ENCODE measurements around the gene KLHDC3.

KLHDC3 gene

DNA sequence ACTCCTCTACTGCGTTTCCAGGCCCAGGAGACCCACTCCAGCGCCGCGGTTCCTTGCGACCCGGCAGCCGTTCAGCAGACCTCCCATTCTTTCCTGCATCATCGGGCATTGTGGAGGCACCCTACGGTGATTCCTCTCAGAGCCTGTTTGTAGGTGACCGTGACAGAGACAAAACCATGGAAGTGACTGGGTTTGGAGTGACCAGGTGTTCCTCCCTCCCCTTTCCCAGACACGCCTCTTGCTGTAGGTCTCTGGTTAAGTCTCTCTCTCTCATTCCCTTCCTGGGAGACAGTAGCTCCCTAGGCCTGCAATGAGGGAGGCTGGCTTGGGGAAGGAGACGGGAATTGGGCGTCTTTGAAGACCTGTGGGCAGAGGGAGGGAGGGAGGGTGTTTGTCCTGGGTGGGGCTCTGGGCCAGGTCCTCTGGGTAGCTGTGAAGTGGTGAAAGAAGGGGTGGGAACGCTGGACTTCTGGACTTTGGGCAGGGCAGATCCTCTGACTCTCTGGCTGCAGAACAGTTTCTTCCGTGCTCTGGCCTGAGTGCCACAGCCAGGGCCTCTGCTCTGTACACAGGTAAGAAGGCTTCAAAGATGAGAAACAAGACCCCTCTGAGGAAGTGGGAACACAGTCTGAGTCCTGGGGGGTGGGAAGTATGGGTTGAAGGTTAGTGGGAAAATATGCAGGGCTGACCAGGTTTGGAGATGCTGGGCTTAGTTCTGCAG lies 46.1 kb downstream of the KLHDC3 start:
- DNase-seq, result no peak

DNA sequence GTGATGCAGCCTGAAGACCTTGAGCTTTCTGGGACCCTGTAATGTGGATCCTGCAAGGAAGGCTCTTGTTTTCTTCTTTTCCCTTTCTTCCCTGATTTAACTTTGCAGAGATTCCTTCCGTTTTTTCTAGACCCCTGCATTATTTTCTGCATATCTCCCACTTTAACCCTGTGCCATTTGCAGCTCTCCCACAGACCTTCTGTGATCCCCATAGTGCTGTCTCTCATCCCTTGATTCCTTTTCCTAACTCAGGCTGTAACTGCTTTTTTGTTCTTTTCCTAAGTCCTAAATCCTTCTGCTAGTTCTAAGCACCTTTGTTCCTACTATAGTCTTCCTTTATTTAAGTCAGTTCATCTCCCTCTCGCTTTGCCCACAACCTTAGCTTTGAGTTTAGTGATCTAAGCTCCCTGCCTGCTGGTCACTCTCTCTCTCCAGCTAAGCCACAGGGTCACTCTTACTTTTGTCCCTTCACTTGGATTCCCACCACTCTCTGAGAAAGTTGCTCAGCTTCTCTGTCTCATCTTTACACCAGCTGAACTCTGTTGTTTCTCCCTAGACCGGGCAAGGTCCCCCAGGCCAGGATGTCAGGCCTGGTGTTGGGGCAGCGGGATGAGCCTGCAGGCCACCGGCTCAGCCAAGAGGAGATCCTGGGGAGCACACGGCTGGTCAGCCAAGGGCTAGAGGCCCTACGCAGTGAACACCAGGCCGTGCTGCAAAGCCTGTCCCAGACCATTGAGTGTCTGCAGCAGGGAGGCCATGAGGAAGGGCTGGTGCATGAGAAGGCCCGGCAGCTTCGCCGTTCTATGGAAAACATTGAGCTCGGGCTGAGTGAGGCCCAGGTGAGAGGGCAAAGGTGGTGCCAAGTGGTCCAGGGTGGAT lies 46.9 kb downstream of the KLHDC3 start:
- no peak for DNase-seq

DNA sequence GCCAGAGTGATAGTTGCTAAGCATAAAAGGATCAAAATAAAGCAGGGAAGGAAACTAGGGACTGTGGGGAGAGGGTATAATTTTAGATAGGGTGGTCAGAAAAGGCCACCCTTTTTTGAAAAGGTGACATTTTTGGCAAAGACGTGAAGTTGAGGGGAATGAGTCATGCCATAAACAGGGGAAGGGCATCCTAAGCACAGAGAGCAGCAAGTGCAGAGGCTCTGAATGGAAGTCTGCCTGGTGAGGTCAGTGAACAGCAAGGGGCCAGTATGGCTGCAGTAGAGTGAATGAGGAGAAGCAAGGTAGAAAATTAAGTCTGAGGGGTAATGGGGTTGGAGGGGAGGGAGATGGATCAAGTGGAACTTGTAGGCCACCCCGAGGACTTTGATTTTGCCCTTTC lies 47.8 kb downstream of the KLHDC3 start:
- no peak for DNase-seq

DNA sequence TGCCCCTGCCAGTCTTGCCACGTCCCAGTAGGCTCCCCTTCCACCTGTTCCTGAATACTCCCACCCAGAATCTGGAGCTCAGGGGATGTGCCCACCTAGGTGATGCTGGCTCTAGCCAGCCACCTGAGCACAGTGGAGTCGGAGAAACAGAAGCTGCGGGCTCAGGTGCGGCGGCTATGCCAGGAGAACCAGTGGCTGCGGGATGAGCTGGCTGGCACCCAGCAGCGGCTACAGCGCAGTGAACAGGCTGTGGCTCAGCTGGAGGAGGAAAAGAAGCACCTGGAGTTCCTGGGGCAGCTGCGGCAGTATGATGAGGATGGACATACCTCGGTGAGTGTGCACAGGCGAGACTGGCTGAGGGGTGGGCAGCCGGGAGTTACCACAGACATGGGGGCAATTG lies 48.8 kb downstream of the KLHDC3 start:
- no peak for DNase-seq

DNA sequence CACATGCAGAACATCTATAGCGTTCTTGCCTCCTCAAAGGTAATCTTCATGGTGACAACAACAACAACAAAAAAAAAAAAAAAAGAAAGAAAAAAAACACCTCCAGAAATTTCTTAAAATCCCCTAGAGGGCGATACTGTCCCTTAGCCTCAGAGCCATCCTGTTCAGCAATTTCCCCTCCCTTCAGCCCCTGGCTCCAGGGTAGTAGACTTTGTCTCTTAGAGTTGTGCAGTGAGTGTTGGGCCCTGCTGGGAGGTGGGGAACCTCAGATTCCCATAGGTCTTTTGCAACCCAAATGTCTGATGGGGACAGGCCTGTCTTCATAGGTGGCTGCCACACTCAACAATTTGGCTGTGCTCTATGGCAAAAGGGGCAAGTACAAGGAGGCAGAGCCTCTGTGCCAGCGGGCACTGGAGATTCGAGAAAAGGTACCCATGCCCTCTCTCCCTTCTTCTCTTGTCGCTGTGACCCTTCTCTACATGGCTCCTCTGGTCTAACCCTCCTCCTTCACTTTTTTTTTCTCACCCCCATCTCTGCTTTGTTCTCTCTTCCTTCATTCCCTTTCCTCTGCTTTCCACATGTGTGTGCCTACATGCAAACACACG lies 56.1 kb downstream of the KLHDC3 start:
- peak in 1 of 2 donors; percentile 37 for DNase-seq
